ENCODE measurements around the gene DEF6. TPM values are rescaled to one million over a fixed set of nuclear protein-coding genes. Genes with fewer than 3 reads are reported as not detected.
"Not testable (repeated sequence)": the region's sequence is repeated elsewhere in the genome, so short reads cannot be mapped to it uniquely, and the experiment has no call there.

DEF6 gene
- total RNA-seq, 1 donor from 2014 or later, result 2.8 TPM

DNA sequence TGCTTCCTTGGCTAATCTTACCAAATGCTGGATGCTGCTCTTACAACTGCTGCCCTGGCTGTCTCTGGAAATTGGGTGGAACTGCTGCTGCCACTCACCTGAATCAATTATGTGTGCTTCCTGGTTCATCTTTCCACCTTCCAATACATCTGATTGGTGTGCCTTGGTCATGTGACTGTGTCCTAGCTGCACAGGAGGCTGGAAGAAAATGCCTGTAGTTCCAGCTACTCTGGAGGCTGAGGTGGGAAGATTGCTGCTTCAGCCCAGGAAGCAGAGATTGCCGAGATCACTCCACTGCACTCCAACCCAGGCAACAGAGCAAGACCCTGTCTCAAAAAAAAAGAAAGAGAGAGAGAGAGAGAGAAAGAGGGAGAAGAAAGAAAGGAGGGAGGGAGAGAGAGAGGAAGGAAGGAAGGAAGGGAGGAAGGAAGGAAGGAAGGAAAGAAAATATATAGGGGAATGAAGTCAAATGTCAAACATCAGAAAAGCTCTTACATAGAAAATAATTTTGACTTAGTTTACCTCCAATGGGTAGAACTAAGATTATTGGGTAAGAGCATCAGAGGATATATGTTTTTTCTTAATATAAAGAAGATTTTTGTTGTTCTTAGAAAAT, 30.6 kb downstream of the DEF6 start:
- intact Hi-C loops (cut with DNase I), result no loop called here
- DNase-seq (ENCODE audit: missing footprints) (no peak), ATAC-seq (no peak)

DNA sequence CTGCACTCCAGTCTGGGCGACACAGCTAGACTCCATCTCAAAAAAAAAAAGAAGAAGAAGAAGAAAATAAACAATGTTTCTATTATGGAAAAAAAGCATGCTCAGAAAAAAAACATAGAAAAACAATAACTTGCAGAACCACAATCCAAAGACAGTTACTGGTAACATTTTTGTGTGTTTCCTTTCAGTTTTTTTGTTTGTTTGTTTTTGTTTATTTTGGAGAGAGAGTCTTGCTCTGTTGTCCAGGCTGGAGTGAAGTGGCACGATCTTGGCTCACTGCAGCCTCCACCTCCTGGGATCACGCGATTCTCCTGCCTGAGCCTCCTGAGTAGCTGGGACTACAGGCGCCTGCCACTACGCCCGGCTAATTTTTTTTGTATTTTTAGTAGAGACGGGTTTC, 31.3 kb downstream of the DEF6 start:
- ATAC-seq; intact Hi-C loops (cut with DNase I); DNase-seq (ENCODE audit: missing footprints): not testable (repeated sequence)

DNA sequence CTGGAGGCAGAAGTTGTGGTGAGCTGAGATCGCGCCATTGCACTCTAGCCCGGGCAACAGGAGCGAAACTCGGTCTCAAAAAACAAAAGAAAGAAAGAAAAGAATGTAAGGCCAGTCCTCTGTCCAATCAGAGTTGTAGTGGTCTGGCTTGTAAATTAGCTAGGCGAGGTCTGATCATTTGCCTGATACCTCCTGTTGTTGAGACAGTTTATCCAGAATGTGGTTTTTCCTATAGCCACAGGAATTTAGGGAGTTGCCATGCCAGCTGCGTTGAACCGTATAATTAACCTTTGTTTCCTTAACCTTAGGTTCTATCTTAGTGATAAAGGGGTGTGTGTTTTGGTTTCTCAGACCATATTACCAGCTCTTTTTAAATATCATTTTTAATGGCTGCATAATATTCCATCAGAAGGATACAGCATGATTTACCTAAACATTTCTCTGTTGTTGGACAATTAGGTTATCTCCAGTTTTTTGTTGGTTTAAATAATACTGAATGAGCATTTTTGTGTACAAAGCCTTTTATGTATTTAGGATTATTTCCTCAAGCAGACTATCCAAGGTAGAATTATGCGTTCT, 33.0 kb downstream of the DEF6 start:
- no peak for DNase-seq (ENCODE audit: missing footprints)
- no peak for ATAC-seq
- intact Hi-C loops (cut with DNase I), result no loop called here

DNA sequence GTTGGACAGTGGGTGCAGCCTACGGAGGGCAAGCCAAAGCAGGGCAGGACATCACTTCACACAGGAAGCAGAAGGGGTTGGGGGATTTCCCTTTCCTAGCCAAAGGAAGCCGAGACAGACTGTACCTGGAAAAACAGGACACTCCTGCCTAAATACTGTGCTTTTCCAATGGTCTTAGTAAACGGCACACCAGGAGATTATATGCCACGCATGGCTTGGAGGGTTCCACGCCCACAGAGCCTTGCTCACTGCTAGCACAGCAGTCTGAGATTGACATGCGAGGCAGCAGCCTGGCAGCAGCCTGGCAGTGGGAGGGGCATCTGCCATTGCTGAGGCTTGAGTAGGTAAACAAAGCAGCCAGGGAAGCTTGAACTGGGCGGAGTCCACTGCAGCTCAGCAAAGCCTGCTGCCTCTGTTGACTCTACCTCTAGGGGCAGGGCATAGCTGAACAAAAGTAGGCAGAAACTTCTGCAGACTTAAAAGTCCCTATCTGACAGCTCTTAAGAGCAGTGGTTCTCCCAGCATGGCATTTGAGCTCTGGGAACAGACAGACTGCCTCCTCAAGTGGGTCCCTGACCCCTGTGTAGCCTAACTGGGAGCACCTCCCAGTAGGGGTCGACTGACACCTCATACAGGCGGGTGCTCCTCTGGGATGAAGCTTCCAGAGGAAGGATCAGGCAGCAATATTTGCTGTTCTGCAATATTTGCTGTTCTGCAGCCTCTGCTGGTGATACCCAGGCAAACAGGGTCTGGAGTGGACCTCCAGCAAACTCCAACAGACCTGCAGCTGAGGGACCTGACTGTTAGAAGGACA, 34.7 kb downstream of the DEF6 start:
- DNase-seq (ENCODE audit: missing footprints); ATAC-seq; intact Hi-C loops (cut with DNase I): not testable (repeated sequence)

DNA sequence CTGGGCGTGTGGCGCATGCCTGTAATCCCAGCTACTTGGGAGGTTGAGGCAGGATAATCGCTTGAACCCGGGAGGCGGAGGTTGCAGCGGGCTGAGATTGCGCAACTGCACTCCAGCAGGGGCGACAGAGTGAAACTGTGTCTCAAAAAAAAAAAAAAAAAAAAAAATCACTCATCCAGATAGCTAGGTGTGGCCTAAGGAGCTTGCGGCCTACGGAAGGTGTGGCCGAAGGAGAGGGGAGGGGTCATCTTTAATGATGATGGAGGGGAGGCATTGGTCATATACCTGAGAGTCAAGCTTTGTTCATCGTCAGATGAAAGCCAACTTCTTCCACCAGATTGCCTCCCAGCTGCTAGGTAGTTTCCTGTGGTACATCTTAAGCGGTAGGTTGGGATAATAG, 43.9 kb downstream of the DEF6 start:
- ATAC-seq (no peak), DNase-seq (ENCODE audit: missing footprints) (no peak)
- intact Hi-C loops (cut with DNase I), result loop anchor here (5.0 kb wide), 1 partner anchor 396 kb away; the partner anchor contains the start of gene ARMC12

DNA sequence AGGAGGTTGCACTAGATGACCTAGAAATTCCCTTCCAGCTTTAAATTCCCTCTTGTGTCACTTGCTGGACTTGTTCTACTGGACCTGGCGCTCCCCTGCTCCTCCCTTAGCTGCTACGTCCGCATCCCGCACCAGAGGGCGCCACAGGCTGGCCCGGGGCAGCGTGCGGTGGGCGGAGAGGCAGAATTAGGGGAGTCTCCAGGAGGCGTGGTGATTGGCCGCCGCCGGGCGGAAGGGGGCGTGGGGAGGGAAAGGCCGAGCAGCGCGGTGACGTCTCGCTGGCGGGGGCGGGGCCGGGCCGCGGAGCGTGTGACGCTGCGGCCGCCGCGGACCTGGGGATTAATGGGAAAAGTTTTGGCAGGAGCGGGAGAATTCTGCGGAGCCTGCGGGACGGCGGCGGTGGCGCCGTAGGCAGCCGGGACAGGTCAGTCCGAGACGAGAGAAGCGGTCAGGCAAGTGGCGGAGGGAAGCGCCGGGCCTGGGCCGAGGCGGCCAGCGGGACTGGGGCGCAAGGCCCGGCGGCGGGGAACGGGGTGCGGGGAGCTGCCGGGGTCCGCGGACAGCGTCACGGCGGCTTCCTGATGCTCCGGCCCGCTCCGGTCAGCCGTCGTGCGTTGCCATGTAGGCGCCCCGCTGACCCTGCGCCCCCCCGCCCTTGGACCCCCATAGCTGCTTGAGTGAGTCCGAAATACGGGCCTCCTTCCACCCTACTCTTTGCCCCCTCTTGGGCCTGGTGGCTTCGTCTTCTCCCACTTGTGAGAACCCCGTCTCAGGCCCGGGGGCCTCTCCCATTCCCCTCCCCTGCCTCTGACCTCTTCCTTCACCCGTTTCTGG, 44.9 kb downstream of the DEF6 start, which contains the start of gene PPARD:
Gene PPARD, plus strand, starts transcription at position 301 of the 834 bp plus-strand sequence. CDS start 68,530 bp downstream, outside the sequence.
- intact Hi-C loops (cut with DNase I), result loop anchor here (1.0 to 5.0 kb wide), 4 partner anchors 73 to 395 kb away; partner anchors contain the start of genes ARMC12 and RPL10A
- DNase-seq (ENCODE audit: missing footprints) (peak; percentile 99), ATAC-seq (peak; percentile 99)

DNA sequence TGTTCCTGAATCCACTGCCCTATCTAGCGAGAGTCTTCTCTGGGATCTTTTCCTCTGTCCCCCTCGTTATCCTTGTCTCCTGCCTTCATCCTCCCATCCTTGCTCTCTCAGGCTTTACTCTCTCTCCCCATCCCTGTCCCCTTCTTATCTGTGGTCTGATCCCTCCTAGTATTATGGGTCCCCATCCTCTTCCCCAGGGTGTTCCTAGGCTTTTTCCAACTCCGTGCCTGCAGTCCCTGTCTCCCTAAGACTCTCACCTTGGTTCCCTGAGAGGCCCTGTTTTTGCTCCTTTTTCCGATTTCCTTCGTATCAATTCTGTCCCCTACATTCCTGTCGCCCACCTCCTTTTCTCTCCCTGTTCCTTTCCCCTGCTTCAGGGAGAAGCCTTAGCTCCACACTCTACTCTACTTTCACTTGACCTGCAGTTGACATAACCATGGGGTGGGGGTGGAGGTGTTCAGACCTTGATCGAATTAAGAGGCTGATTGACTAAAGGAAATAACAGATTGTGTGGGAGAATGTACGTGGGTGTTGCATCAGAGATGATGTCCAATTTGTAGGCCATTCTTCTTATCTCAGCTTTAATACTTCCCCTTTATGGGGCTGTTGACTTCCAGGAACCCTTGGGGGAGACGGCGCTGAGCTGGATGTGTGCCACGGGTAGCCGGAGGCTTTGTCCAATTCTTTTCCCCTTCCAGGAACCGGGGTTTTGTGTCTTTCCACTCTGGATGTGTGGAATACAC, 45.6 kb downstream of the DEF6 start:
- DNase-seq (ENCODE audit: missing footprints) (peak; percentile 73), ATAC-seq (no peak)
- intact Hi-C loops (cut with DNase I), result loop anchor here (5.0 kb wide), 1 partner anchor 394 kb away; the partner anchor contains the start of gene ARMC12

DNA sequence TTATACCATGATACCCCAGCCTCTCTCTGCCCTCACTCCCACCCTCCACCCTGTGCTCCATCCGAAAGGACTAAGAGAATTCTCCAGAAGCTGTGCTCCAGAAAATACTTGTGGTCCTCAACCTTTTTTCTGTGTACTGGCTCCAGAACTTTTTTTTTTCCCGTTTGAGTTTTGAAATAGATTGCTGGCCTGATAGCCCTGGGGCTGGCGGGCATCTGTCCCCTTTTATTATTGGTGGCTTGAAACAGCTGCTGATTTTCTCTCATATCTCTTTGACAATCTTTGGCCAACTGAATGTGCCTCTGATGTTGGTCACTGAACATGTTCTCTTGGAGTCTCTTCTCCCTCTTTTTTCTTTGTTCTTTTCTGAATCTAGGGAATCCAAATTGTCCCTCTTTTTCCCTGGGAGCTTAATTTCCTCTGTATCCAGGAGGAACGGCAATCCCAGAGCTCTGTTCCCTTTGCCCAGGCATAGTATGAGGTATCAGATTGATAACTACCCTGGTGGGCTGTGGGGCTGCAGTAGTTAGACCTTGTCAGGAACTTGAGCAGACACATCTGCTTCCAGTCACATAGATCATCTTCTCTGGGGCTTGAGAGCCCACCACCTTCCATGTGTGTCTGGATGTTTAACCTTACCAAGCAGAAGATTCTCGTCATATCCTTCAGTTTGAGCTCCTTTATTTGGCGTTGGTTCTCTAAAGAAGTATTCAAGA, 46.4 kb downstream of the DEF6 start:
- ATAC-seq, result no peak
- intact Hi-C loops (cut with DNase I), result loop anchor here (5.0 kb wide), 1 partner anchor 393 kb away; the partner anchor contains the start of gene ARMC12
- DNase-seq (ENCODE audit: missing footprints), result no peak

DNA sequence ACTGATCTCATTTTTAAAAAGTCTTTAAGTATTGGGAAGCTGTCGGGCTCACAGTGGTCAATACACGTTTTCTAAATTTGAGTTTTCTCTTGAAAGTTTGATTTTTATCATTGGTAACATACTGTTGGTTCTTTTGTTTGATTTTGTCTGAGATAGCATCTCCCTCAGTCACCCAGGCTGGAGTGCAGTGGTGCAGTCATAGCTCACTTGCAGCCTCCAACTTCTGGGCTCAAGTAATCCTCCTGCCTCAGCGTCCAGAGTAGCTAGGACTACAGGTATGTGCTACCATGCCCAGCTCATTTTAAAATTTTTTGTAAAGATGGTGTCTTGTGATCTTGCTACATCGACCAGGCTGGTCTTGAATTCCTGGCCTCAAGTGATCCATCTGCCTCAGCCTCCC, 53.8 kb downstream of the DEF6 start:
- no peak for DNase-seq (ENCODE audit: missing footprints)
- no peak for ATAC-seq
- intact Hi-C loops (cut with DNase I), result no loop called here

DNA sequence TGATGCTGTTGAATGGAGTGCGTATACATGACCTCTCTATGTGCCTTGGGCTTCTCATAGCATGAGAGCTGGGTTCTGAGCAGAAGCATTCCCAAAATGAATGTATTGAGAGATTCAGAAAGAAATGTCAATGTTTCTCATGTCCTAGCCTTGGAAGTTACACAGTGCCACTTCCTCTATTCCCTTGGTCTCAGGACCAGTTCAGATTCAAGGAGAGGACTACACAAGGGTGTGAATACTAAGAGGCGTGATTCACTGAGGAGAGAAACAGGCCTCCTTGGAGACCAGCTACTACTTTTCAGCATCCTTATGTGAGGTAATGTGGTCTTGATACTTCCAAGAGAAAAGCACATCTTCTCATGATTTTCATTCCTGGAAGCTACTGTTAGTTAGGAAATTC, 55.1 kb downstream of the DEF6 start:
- DNase-seq (ENCODE audit: missing footprints), result no peak
- ATAC-seq, result no peak
- intact Hi-C loops (cut with DNase I), result no loop called here

DNA sequence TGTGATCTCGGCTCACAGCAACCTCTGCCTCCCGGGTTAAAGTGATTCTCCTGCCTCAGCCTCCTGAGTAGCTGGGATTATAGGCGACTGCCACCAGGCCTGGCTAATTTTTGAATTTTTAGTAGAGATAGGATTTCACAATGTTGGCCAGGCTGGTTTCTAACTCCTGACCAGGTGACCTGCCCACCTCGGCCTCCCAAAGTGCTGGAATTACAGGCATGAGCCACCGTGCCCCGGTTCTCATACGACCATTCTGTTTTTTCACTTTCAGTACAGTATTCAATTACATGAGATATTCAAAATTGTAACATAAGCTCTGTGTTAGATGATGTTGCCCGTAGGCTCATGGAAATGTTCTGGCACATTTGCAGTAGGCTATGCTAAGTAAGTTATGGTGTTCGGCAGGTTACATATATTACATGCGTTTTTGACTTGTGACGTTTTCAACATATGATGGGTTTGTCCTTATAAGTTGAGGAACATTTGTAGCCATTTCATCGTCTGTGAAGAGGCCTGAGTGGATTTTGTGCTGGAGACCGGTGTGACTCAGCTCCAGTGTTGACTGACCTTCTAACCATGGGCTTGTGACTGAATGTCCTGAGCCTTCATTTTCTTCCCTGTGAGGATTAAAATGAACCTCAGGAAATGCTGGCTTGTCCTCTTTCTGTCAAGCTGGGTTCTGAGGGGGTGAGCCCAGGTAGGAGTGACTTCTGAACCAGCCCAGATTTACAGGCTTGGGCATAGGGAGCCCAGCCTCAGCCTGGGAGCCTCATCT, 56.9 kb downstream of the DEF6 start:
- no peak for ATAC-seq
- no peak for DNase-seq (ENCODE audit: missing footprints)
- intact Hi-C loops (cut with DNase I), result loop anchor here (5.0 kb wide), 1 partner anchor 38 kb away; no protein-coding TSS in a partner anchor

DNA sequence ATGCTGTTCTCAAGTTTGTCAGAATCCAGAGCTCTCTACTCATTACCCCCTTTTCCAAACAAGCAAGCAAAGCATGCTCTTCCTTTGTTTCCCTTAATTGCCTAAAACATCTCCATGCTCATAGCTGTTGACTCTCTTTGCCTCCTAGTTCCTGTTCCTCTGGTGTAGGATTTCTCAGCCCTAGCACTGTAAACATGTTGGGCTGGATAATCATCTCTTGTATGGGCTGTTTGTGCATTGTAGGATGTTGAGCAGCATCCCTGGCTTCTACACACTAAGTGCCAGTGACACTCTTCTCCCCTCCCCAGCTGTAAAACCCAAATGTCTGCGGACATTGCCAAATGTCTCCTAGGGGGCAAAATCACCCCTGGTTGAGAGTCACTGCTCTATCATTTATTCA, 58.8 kb downstream of the DEF6 start:
- DNase-seq (ENCODE audit: missing footprints), result no peak
- intact Hi-C loops (cut with DNase I), result loop anchor here (5.0 kb wide), 1 partner anchor 36 kb away; no protein-coding TSS in a partner anchor
- no peak for ATAC-seq

DNA sequence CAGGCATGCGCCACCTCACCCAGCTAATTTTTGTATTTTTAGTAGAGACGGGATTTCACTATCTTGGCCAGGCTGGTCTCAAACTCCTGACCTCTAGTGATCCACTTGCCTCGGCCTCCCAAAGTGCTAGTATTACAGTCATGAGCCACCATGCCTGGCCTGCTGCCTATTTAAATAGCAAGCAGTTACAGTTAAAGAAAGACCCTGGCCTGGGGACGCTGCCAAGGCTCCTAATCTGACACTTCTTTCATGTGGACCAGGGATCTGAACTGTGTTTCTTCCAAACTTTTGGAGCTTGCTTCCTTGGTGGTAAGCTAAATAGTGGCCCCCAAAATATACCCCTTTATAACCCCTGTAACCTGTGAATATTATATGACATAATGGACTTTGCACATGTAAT, 60.1 kb downstream of the DEF6 start:
- ATAC-seq (no peak), DNase-seq (ENCODE audit: missing footprints) (peak; percentile 75)
- intact Hi-C loops (cut with DNase I), result loop anchor here (5.0 kb wide), 1 partner anchor 35 kb away; no protein-coding TSS in a partner anchor

DNA sequence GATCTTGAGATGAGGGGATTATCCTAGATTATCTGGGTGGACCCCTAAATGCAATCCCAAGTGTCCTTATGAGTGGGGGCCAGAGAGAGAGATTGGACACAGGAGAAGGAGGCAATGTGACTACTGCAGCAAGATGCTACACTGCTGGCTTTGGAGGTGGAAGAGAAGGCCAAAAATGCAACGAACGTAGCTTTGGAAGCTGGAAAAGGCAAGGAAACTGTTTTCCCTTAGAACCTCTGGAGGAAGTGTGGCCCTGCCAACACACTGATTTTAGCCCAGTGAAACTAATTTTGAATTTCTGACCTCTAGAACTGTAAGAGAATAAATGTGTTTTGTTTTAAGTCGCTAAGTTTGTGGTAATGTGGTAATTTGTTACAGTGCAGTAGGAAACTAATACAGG, 60.5 kb downstream of the DEF6 start:
- ATAC-seq, result no peak
- DNase-seq (ENCODE audit: missing footprints), result no peak
- intact Hi-C loops (cut with DNase I), result loop anchor here (5.0 kb wide), 1 partner anchor 34 kb away; no protein-coding TSS in a partner anchor

DNA sequence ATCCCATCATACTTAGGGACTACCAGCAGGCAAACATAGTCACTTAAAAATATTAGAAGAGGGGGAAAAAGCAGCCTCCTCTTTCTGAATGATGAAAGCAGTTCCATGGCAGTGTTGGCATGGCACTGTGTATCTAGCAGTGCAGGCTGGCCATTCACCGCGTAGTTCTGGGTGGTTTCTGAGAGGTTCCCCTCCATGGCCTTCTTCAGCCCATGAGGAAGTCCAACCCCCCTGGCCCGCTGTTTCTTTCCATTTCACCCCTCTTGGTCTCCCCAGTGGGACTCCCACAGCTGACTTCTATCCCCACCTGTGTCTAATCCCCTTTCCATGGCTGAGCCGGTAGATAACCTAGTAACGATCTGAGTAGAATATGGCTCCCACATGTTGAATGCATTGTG, 61.7 kb downstream of the DEF6 start:
- intact Hi-C loops (cut with DNase I), result loop anchor here (5.0 kb wide), 1 partner anchor 33 kb away; no protein-coding TSS in a partner anchor
- ATAC-seq (no peak), DNase-seq (ENCODE audit: missing footprints) (no peak)

DNA sequence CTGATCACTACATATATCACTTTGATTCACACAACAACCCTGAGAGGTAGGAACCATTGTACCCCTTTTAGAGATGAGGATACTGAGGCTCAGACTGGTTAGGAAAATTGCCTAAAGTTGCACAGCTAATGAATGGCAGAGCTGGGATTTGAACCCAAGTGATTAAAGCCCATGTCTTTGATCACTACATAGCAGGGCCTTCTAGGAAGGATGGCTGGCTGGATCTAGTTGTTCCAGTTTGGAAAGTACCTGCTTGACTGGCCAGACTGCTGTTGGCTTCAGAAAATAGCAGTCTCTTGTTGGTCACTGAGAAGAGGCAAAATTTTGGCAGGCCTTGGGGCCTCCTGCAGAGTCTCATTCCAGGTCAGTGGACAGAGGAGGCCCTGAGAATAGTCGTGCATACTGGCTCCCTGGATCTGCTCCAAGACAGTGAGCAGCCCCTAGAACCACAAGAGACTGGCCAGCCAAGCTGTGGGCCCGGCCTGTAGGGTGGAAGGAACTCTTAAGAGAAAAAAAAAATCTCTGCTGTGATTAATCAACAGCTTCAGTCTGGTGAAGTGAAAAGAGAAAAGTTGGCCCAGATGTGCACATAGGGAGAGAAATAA, 62.2 kb downstream of the DEF6 start:
- intact Hi-C loops (cut with DNase I), result loop anchor here (5.0 kb wide), 2 partner anchors 32 to 57 kb away; no protein-coding TSS in a partner anchor
- no peak for DNase-seq (ENCODE audit: missing footprints)
- peak; percentile 41 for ATAC-seq
